IPS-18c (cell line): ENCODE data around the gene MRAP2.
"Not testable (repeated sequence)": the region's sequence is repeated elsewhere in the genome, so short reads cannot be mapped to it uniquely, and the experiment has no call there.

ENCODE experiments used
- H3K4me3 ChIP-seq: 2 replicates; pipeline ENCODE4 v1.7.0; 2013; ENCODE audit warnings: low read depth, mild to moderate bottlenecking, low read length, moderate library complexity; ENCODE audit not compliant: insufficient read depth
- H3K9me3 ChIP-seq: one replicate; pipeline ENCODE4 v1.6.1; 2013; ENCODE audit warnings: mild to moderate bottlenecking, low read length, moderate library complexity; ENCODE audit not compliant: control insufficient read depth, insufficient read depth

Gene MRAP2

DNA sequence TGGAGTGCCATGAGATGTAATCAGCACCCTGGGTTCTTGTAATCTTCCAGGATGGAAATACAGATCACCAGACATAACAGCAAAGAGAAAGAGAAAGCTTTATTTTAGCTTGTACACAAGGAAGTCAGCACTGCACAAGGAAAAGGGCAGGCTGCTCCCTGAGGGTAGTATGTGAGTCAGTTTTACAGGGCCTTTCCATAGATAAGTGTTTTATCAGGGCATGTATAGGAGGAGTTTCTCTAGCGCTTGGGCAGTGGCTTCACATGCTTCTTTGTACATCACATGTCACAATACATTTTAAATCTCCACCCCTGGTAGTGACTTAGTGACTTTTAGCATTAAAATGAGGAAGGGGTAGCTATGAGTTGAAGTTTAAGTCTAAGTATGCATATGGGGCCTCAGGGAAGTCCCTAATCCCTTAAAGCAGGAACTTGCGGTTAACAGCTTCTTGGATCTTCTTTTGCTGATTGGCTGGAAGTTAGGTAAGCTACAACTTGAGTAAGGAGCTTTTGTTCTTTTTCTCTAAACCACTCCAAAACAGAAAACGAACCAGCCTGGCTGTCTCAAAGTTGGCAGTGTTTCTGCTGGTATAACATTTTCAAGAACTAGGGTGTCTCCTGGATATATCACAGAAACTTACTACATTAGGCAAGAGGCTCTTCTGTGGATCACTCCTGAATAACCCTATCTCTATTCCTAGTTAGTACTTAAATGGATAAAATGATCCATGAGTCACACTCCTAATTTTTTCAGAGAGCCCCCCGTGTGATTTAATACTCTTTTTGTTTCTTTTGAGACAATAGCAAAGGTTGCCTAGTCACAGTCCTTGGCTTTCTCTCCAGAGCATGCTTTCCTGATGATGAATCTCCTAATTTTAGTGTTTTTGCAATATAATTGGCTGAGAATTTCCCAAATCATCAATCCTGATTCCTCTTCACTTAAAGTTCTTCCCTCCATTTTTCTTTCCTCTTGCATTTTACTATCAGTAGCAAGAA is 60.2 kb downstream of the MRAP2 start:
- no peak overlapping the region for H3K4me3 ChIP-seq
- H3K9me3 ChIP-seq, result no peaks in the 10 kb centered on the region

- no peaks in the 10 kb centered on the region for H3K9me3 ChIP-seq
- H3K4me3 ChIP-seq, result no peak overlapping the region
Measured at GRCh38 chr6:84095156-84095555, 61.6 kb downstream of the MRAP2 start.

- Histone ChIP-seq H3K9me3 (peaks cover 4% of the 10 kb centered on the region), H3K4me3 (no peak overlapping the region)
Measured at GRCh38 chr6:84103029-84103428, 69.5 kb downstream of the MRAP2 start.

DNA sequence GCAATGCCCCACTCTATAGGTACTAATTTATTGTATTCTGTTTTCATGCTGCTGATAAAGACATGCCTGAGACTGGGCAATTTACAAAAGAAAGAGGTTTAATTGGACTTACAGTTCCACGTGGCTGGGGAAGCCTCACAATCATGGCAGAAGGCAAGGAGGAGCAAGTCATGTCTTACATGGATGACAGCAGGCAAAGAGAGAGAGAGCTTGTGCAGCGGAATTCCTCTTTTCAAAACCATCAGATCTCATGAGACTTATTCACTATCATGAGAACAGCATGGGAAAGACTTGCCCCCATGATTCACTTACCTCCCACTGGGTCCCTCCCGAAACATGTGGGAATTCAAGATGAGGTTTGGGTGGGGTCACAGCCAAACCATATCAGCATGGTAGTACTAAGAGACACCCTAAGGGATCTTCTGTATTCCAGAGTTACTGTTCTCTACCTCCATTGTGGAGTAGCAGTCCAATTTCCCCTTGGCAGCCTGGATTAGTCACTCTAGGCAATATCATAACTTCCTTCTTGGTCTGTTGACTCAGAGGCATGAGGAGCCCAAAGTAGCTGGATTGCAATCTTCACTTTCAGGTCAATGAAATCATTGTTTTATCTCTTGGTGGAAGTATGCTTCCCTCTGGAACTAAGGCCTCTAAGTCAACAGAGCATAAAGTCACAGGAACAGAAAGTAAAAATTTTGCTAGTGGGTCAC is 71.8 kb downstream of the MRAP2 start:
- H3K9me3 ChIP-seq, H3K4me3 ChIP-seq: not testable (repeated sequence)

- H3K9me3 ChIP-seq, result peaks cover 4% of the 10 kb centered on the region
- H3K4me3 ChIP-seq, result no peak overlapping the region
Measured at GRCh38 chr6:84107495-84107894, 73.9 kb downstream of the MRAP2 start.

DNA sequence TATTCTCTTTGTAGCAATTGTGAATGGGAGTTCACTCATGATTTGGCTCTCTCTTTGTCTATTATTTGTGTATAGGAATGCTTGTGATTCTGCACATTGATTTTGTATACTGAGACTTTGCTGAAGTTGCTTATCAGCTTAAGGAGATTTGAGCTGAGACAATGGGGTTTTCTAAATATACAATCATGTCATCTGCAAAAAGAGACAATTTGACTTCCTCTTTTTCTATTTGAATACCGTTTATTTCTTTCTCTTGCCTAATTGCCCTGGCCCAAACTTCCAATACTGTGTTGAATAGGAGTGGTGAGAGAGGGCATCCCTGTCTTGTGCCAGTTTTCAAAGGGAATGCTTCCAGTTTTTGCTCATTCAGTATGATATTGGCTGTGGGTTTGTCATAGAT is 77.8 kb downstream of the MRAP2 start:
- not testable (repeated sequence) for H3K4me3 ChIP-seq, H3K9me3 ChIP-seq

- not testable (repeated sequence) for H3K4me3 ChIP-seq, H3K9me3 ChIP-seq
Measured at GRCh38 chr6:84114933-84115594, 81.5 kb downstream of the MRAP2 start.

GRCh38 chr6:84118191-84118590 is 84.6 kb downstream of the MRAP2 start:
- Histone ChIP-seq H3K4me3 (no peak overlapping the region), H3K9me3 (no peaks in the 10 kb centered on the region)

DNA sequence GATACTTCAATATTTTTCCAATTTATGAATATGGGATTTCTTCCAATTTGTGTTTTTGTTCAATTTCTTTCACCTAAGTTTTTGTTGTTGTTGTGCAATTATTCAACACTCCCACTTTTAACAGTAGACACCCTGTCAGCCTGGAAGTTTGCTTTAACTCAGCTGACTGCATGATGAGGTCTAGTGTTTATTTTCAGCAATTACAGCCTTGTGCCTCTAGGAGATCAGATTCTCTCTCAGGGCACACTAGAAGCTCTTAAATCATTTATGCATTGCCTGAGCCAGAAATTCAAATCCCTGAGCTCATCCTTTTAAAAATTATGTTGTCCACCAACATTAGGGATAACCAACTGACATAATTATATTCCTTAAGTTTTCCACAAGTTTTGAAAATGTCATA is 85.7 kb downstream of the MRAP2 start:
- Histone ChIP-seq H3K4me3 (no peak overlapping the region), H3K9me3 (no peaks in the 10 kb centered on the region)

- Histone ChIP-seq H3K9me3 (no peaks in the 10 kb centered on the region), H3K4me3 (no peak overlapping the region)
Measured at GRCh38 chr6:84123186-84123585, 89.6 kb downstream of the MRAP2 start.

GRCh38 chr6:84129588-84129987 is 96.0 kb downstream of the MRAP2 start:
- H3K9me3 ChIP-seq, H3K4me3 ChIP-seq: not testable (repeated sequence)

GRCh38 chr6:84133385-84133784 is 99.8 kb downstream of the MRAP2 start:
- H3K4me3 ChIP-seq, H3K9me3 ChIP-seq: not testable (repeated sequence)

DNA sequence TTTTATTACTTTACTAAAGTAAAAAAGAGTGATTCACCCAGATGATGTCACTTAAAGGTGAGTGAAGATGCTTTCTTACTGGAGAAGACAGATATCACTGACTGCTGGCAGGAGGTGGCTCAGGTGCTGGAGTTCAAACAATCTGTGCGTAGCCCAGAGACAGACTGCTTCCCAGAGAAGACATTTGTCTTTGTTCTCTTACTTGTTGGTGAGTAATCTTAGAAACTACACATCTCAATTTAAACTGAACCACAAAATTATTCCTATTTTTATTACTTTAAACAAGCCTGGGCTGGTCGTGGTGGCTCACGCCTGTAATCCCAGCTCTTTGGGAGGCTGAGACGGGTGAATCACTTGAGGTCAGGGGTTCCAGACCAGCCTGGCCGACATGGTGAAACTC is 101.7 kb downstream of the MRAP2 start:
- Histone ChIP-seq H3K9me3 (peaks cover 6% of the 10 kb centered on the region), H3K4me3 (no peak overlapping the region)

DNA sequence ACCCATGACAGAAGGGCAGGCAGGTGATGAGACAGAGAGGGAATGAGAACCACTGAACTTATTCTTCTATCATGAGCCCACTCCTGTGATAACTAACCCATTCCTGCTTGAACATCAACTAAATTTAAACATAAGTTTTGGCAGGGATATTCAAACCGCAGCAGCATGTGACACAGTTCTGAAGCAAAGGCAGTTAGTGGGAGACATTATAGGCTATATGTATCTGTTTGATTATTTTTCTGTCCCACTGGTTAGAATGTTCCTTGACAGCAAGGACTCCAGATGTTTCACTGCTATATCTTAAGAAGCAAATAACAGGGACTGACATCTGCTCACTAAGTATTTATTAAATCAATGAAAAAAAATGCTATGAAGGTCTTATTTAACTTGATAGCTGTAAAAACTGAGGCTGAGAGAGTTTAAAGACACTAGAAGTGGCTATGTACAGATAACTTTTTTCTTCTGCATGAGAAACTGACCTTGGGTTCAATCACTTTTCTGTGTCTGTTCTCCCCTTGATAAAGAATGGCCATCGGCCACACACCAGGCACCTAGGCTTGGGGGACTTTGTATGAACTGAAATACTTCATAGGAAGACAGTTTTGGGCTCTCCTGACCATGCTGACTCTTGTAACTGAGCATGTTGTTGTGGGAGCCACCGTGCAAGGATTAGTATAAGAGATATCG is 102.9 kb downstream of the MRAP2 start:
- Histone ChIP-seq H3K9me3 (peaks cover 6% of the 10 kb centered on the region), H3K4me3 (no peak overlapping the region)

GRCh38 chr6:84137051-84137375 is 103.4 kb downstream of the MRAP2 start:
- peaks cover 6% of the 10 kb centered on the region for H3K9me3 ChIP-seq
- no peak overlapping the region for H3K4me3 ChIP-seq

GRCh38 chr6:84137989-84138575 is 104.5 kb downstream of the MRAP2 start:
- peaks cover 6% of the 10 kb centered on the region for H3K9me3 ChIP-seq
- H3K4me3 ChIP-seq, result no peak overlapping the region

DNA sequence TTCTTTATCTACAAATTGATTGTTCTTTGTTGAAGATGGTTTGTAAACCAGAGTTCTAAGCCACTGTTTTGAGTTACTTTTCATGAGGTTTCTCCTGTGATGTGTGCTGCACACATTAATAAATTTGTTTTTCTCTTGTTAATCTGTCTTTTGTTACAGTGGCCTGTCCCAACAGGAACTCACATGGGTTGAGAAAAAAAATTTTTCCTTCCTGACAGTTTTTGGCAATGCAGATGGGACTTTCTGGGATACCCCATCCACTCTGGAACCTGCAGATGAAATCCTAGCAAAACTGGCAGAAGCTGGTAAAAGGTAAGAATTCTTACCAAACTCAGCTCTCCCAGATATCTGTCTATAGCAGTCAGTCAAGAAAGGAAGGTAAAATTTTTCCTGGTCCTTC is 105.7 kb downstream of the MRAP2 start:
- no peak overlapping the region for H3K4me3 ChIP-seq
- peaks cover 2% of the 10 kb centered on the region for H3K9me3 ChIP-seq
